ENCODE results near the gene LIPC.

GRCh38 chr15:58444658-58445332, 13.0 kb downstream of the LIPC start:
- TF ChIP-seq CTCF (optimal IDR thresholded peaks at IDR 0.05 in 1 of 3, IDR thresholded peaks at IDR 0.05 in 1 of 3, conservative IDR thresholded peaks at IDR 0.05 in 1 of 3; ENCODE audit: extremely low read depth in 1 of 3, insufficient read depth in 2 of 3, low read length in 3 of 3), result no peak
- TF ChIP-seq EZH2 (IDR thresholded peaks at IDR 0.05; ENCODE audit: low read length), result no peak
